Activated naive CD8-positive, alpha-beta T cell (primary cell): ENCODE data around the gene CCDC146.
"Not testable (repeated sequence)": the region's sequence is repeated elsewhere in the genome, so short reads cannot be mapped to it uniquely, and the experiment has no call there.

ENCODE experiments used
- H3K27ac Mint-ChIP-seq: one replicate; pipeline ENCODE4 v1.8.0; 2021; ENCODE audit warnings: mixed read lengths
- H3K27me3 Mint-ChIP-seq: one replicate; pipeline ENCODE4 v1.8.0; 2021; ENCODE audit warnings: mixed read lengths
- H3K36me3 Mint-ChIP-seq: one replicate; pipeline ENCODE4 v1.8.0; 2021; ENCODE audit warnings: mixed read lengths
- H3K4me1 Mint-ChIP-seq: one replicate; pipeline ENCODE4 v1.8.0; 2021; ENCODE audit warnings: low read depth, mixed read lengths
- H3K4me3 Mint-ChIP-seq: one replicate; pipeline ENCODE4 v1.8.0; 2021; ENCODE audit warnings: mild to moderate bottlenecking, mixed read lengths
- H3K9me3 Mint-ChIP-seq: one replicate; pipeline ENCODE4 v1.8.0; 2021; ENCODE audit warnings: low read depth, mixed read lengths

CCDC146 gene

GRCh38 chr7:77327932-77328628 lies 205.7 kb downstream of the CCDC146 start:
- H3K27me3 Mint-ChIP-seq = no peaks in the 10 kb centered on the region
- peaks cover 12% of the 10 kb centered on the region for H3K36me3 Mint-ChIP-seq
- no peaks in the 10 kb centered on the region for H3K9me3 Mint-ChIP-seq
- H3K4me3 Mint-ChIP-seq = peak overlapping the region; percentile 62
- peak overlapping the region; percentile 64 for H3K27ac Mint-ChIP-seq
- H3K4me1 Mint-ChIP-seq = peaks cover 48% of the 10 kb centered on the region

- Mint-ChIP-seq H3K9me3 (no peaks in the 10 kb centered on the region), H3K4me1 (peaks cover 48% of the 10 kb centered on the region), H3K27me3 (no peaks in the 10 kb centered on the region), H3K27ac (no peak overlapping the region), H3K36me3 (peaks cover 10% of the 10 kb centered on the region), H3K4me3 (peak overlapping the region; percentile 62)
Measured at GRCh38 chr7:77328669-77329068, 206.3 kb downstream of the CCDC146 start.

DNA sequence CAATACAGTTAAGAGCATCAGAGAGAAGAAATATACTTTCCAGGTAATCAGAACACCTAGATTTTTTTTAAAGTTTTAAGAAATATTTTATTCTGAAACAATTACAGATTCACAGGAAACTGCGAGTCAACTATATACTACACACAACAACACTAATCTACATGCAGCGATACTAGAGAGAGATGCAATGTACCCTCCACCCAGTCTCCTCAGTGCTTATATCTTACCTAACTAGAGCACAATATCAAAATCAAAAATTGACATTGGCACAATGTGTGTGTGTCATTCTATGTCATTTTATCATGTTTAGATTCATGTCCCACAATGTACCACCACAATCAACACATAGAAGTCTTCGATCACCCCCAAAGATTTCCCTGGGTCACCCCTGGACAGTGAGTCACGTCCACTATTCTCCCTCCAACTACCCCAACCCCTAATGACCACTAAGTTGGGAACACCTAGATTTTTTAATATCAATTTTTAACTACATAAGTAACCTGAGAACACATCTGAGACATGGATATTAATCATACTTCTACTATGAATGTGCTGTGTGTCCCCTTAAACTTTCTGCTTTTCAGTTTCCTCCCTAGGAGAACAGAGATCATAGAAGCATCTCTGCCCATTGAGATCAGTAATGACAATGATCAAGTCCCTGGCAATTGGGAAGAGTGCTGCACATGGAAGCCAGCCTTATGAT lies 207.2 kb downstream of the CCDC146 start:
- peaks cover 8% of the 10 kb centered on the region for H3K36me3 Mint-ChIP-seq
- H3K9me3 Mint-ChIP-seq = no peaks in the 10 kb centered on the region
- peak overlapping the region; percentile 44 for H3K4me3 Mint-ChIP-seq
- peaks cover 48% of the 10 kb centered on the region for H3K4me1 Mint-ChIP-seq
- H3K27me3 Mint-ChIP-seq = no peaks in the 10 kb centered on the region
- H3K27ac Mint-ChIP-seq = peak overlapping the region; percentile 47

DNA sequence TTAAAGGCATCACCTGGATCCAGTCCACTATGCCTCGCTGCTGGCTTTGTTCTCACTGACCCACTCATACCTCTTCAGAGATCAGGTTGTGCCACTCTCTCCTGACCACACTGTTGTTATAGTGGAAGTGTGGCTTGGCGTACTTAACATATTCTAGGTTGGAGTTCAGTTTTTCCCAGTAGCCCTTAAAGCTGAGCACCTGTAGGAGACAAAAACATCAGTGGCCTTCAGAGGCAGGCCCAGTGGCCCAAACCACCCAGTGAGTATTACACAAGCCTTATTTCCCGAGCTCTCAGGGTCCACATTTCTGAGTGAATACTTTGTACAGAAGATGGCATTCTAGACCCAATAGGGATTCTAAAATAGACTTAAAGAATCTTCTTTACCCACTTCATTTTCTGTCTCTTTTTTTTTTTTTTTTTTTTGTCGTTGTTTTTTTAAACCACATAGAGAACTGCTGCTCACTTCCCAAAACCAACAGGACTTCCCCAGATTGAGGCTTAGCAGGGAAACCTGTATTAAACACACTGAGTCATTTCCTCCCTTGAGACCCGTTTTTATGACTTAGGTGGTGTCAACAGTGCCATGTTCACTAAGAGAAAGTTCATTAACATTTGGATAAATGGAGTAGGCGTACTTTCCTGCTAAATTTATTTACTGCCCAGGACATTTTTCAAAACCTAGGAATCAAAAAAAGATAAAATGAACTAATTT lies 207.9 kb downstream of the CCDC146 start:
- H3K4me3 Mint-ChIP-seq = peak overlapping the region; percentile 44
- H3K9me3 Mint-ChIP-seq = no peaks in the 10 kb centered on the region
- no peaks in the 10 kb centered on the region for H3K27me3 Mint-ChIP-seq
- peaks cover 8% of the 10 kb centered on the region for H3K36me3 Mint-ChIP-seq
- peak overlapping the region; percentile 47 for H3K27ac Mint-ChIP-seq
- peaks cover 48% of the 10 kb centered on the region for H3K4me1 Mint-ChIP-seq

- H3K4me1 Mint-ChIP-seq = peaks cover 46% of the 10 kb centered on the region
- no peaks in the 10 kb centered on the region for H3K27me3 Mint-ChIP-seq
- H3K27ac Mint-ChIP-seq = no peak overlapping the region
- peaks cover 6% of the 10 kb centered on the region for H3K36me3 Mint-ChIP-seq
- H3K4me3 Mint-ChIP-seq = no peak overlapping the region
- H3K9me3 Mint-ChIP-seq = no peaks in the 10 kb centered on the region
Measured at GRCh38 chr7:77331938-77332695, 209.7 kb downstream of the CCDC146 start.

DNA sequence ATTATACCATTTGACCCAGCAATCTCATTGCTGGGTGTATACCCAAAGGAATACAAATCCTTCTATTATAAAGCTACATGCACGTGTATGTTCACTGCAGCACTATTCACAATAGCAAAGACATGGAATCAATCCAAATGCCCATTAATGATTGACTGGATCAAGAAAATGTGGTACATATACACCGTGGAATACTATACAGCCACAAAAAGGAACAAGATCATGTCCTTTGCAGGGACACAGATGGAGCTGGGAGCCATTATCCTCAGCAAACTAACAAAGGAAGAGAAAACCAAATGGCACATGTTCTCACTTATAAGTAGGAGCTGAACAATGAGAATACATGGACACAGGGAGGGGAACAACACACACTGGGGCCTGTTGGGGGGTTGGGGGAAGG lies 211.6 kb downstream of the CCDC146 start:
- H3K4me3 Mint-ChIP-seq, H3K27ac Mint-ChIP-seq, H3K27me3 Mint-ChIP-seq, H3K9me3 Mint-ChIP-seq, H3K36me3 Mint-ChIP-seq: not testable (repeated sequence)
- peaks cover 42% of the 10 kb centered on the region for H3K4me1 Mint-ChIP-seq

DNA sequence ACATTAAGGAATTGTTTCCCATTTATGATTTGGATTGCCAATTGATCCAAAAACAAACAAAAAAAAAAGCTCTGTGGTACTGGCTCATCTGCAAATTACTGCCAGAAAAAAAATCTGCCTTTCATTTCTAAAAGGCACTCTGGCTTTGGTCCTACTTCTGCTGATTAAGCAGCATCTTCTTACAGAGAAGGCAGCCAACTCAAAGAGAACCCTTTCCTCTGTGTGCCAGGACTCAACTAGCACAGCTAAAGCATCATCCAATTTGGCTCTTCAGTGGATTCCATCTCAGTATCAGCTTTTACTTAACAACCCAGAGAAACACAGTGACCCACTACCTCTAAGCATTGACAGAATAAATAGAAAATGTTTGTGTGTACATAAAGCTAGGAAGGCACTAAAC lies 213.2 kb downstream of the CCDC146 start:
- Mint-ChIP-seq H3K27ac (no peak overlapping the region), H3K4me3 (no peak overlapping the region), H3K4me1 (peaks cover 36% of the 10 kb centered on the region), H3K27me3 (no peaks in the 10 kb centered on the region), H3K9me3 (no peaks in the 10 kb centered on the region), H3K36me3 (peaks cover 3% of the 10 kb centered on the region)

DNA sequence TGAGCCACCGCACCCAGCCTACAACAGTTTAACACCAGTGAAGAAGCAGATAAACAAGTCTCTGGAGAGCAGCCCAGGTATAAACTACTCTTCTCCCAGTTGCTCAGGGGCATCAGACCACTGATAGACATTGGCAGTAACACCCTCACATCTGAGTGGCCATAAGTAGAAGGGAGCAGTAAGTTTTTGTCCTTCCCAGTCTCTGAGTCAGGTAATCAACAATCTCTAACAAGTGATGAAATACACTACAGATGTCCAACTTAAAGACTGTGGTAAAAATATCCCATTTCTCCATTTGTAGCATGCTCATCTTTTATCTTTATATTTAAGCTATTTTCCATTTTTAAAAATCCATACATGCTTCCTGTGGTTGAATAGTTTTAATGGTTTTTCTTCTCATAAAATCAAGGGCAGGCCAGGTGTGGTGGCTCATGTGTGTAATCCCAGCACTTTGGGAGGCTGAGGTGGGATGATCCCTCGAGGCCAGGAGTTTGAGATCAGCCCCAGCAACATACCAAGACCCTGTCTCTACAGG lies 215.1 kb downstream of the CCDC146 start:
- Mint-ChIP-seq H3K27ac (no peak overlapping the region), H3K9me3 (no peaks in the 10 kb centered on the region), H3K4me3 (no peak overlapping the region), H3K27me3 (no peaks in the 10 kb centered on the region), H3K36me3 (peaks cover 3% of the 10 kb centered on the region), H3K4me1 (peaks cover 26% of the 10 kb centered on the region)

DNA sequence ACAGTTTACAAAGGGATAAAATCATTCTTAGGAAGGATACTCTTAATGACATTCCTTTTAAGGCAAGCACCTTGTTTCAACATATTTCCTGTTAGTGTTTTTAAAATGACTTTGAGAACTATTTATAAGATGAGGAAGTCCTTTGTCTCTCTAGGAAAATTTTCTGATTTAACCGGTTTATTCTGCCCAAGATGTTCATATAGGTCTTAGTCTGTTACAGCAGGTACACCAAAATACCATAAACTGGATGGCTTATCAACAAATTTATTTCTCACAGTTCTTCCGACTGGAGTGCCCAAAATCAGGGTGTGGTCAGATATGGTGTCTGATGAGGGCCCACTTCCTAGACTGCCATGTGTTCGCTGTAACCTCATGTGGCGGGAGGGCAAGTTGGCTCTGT lies 215.8 kb downstream of the CCDC146 start:
- H3K9me3 Mint-ChIP-seq = no peaks in the 10 kb centered on the region
- peaks cover 3% of the 10 kb centered on the region for H3K36me3 Mint-ChIP-seq
- H3K27ac Mint-ChIP-seq = no peak overlapping the region
- no peaks in the 10 kb centered on the region for H3K27me3 Mint-ChIP-seq
- no peak overlapping the region for H3K4me3 Mint-ChIP-seq
- H3K4me1 Mint-ChIP-seq = peaks cover 26% of the 10 kb centered on the region

DNA sequence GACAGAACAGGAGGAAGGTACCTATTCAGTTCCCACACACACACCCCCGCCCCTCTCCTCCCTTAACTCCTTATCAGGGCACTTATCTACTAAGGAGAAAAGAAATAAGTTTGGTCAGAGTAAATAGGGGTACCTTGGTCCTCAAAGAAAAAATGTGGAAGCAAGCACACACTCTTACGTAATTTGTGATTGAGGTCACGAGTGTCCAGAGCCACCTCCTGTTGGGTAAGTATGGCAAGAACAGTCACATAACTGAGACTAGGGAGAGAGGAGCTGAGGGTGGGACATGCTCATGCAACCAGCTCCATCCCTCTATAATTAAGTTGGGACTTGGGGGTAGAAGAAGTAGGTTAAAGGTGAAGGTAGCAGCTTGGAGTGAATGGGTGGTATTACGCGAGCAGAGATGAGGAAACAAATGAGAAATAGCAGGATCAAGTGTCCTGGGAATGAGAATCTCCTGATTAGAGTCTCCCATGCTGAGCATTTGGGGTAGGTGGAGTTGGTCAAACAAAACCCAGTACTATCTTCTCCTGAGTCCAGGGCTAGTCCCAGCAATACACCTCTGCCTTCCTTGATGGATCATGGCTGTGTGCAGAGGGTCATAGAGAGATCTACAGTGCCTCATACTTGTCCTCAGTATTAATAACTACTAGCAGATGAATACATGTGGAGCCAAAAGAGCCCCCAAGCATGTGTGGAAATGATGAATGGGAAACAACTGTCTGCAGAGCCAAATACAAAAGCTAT lies 216.6 kb downstream of the CCDC146 start:
- Mint-ChIP-seq H3K9me3 (no peaks in the 10 kb centered on the region), H3K4me1 (peaks cover 26% of the 10 kb centered on the region), H3K27me3 (no peaks in the 10 kb centered on the region), H3K27ac (no peak overlapping the region), H3K36me3 (no peaks in the 10 kb centered on the region), H3K4me3 (no peak overlapping the region)

- Mint-ChIP-seq H3K27me3 (no peaks in the 10 kb centered on the region), H3K27ac (no peak overlapping the region), H3K4me1 (peaks cover 26% of the 10 kb centered on the region), H3K9me3 (no peaks in the 10 kb centered on the region), H3K4me3 (no peak overlapping the region), H3K36me3 (no peaks in the 10 kb centered on the region)
Measured at GRCh38 chr7:77339726-77340125, 217.3 kb downstream of the CCDC146 start.
